HepG2 (cell line): Measurements from ENCODE around the gene ZNF691. TPM values are rescaled to one million over a fixed set of nuclear protein-coding genes. Genes with fewer than 3 reads are reported as not detected.

Experiments
- FOXO1 ChIP-seq: sonication (generic); formaldehyde crosslinking; IDR thresholded peaks from 2 replicates; pipeline ENCODE4 v1.4.0; 2020; ENCODE audit warnings: missing genetic modification reagents
- HDAC1 ChIP-seq: sonication (generic); formaldehyde crosslinking; IDR thresholded peaks from 2 replicates; pipeline ENCODE4 v1.5.1; 2020; ENCODE audit warnings: mild to moderate bottlenecking, missing genetic modification reagents
- IKZF1 ChIP-seq: fragments of 450-650 bp; IDR thresholded peaks from 2 replicates; pipeline ENCODE4 v1.7.1; 2016
- KDM5A ChIP-seq: fragments of 200-600 bp; sonication (generic); IDR thresholded peaks from 2 replicates; pipeline ENCODE4 v1.7.0; 2018; ENCODE audit warnings: antibody characterized with exemption, mild to moderate bottlenecking, low read length, borderline replicate concordance
- MED1 ChIP-seq: sonication (generic); formaldehyde crosslinking; IDR thresholded peaks from 2 replicates; pipeline ENCODE4 v1.4.0; 2020; ENCODE audit warnings: missing genetic modification reagents
- NFE2L1 ChIP-seq: sonication (generic); formaldehyde crosslinking; IDR thresholded peaks from 2 replicates; pipeline ENCODE4 v1.4.0; 2020; ENCODE audit warnings: missing genetic modification reagents, mild to moderate bottlenecking, borderline replicate concordance
- NRL ChIP-seq: sonication (generic); formaldehyde crosslinking; IDR thresholded peaks from 2 replicates; pipeline ENCODE4 v1.5.0; 2020; ENCODE audit warnings: missing genetic modification reagents, mild to moderate bottlenecking, moderate library complexity, borderline replicate concordance
- SIX1 ChIP-seq: sonication (generic); formaldehyde crosslinking; IDR thresholded peaks from 2 replicates; pipeline ENCODE4 v1.4.0; 2020; ENCODE audit warnings: missing genetic modification reagents, borderline replicate concordance
- SMYD3 ChIP-seq: sonication (generic); formaldehyde crosslinking; IDR thresholded peaks from 2 replicates; pipeline ENCODE4 v1.8.1; 2023; ENCODE audit warnings: mild to moderate bottlenecking, missing genetic modification reagents
- TGIF2 ChIP-seq: IDR thresholded peaks from 2 replicates; pipeline ENCODE4 v1.6.1; 2016; ENCODE audit warnings: control low read depth, missing compliant biosample characterization
- TOE1 ChIP-seq: sonication (generic); formaldehyde crosslinking; IDR thresholded peaks from 2 replicates; pipeline ENCODE4 v1.4.0; 2020; ENCODE audit warnings: mild to moderate bottlenecking, missing genetic modification reagents
- ZBTB2 ChIP-seq: sonication (generic); formaldehyde crosslinking; IDR thresholded peaks from 2 replicates; pipeline ENCODE4 v1.8.0; 2022; ENCODE audit warnings: low read depth, missing genetic modification reagents
- ZFY ChIP-seq: sonication (generic); formaldehyde crosslinking; IDR thresholded peaks from 2 replicates; pipeline ENCODE4 v1.4.0; 2020; ENCODE audit warnings: missing genetic modification reagents
- ZNF30 ChIP-seq: sonication (generic); formaldehyde crosslinking; IDR thresholded peaks from 2 replicates; pipeline ENCODE4 v1.5.0; 2020; ENCODE audit warnings: mild to moderate bottlenecking, missing genetic modification reagents
- ZNF773 ChIP-seq: sonication (generic); formaldehyde crosslinking; IDR thresholded peaks from 2 replicates; pipeline ENCODE4 v1.4.0; 2020; ENCODE audit warnings: missing genetic modification reagents, borderline replicate concordance
- polyA plus RNA-seq, 8 experiments: library from polyadenylated mRNA; depleted of rRNA in 3 of 8; stranded (reverse) in 7 of 8; unstranded in 1 of 8; fragments of >200 nt; fragmentation: Illumina TruSeq in 4 of 8; extraction: Trizol in 4 of 8; gene quantifications; 2 replicates each; pipeline versions ENCODE4 v1.2.1 to v1.2.3, GENCODE V29; 2011 to 2016; ENCODE audit warnings: low read depth in 4 of 8, missing spikeins in 1 of 8, mixed read lengths in 1 of 8; ENCODE audit not compliant: insufficient read depth in 1 of 8
- total RNA-seq, 5 experiments: library from RNA; depleted of rRNA; stranded (reverse); fragments of >200 nt; fragmentation: Illumina TruSeq; extraction: Trizol; gene quantifications; 2 replicates each; pipeline ENCODE4 v1.2.3, GENCODE V29; 2016; ENCODE audit warnings: low read depth in 1 of 5
- TF ChIP-seq, protein P1 (sequence below), 2 experiments: IDR thresholded peaks; 2 replicates each; pipeline ENCODE4 v1.6.1; 2011 to 2012; ENCODE audit warnings: low read length in 2 of 2, borderline replicate concordance in 1 of 2, low read depth in 1 of 2, mild to moderate bottlenecking in 1 of 2, moderate library complexity in 1 of 2

Gene ZNF691
- total and polyA plus RNA-seq, 2 of the 13 experiments (the other 11 are each of a cell fraction or from before 2014, with no cell fraction given): 7.6 to 7.8 TPM

- TF ChIP-seq, protein P1, sequence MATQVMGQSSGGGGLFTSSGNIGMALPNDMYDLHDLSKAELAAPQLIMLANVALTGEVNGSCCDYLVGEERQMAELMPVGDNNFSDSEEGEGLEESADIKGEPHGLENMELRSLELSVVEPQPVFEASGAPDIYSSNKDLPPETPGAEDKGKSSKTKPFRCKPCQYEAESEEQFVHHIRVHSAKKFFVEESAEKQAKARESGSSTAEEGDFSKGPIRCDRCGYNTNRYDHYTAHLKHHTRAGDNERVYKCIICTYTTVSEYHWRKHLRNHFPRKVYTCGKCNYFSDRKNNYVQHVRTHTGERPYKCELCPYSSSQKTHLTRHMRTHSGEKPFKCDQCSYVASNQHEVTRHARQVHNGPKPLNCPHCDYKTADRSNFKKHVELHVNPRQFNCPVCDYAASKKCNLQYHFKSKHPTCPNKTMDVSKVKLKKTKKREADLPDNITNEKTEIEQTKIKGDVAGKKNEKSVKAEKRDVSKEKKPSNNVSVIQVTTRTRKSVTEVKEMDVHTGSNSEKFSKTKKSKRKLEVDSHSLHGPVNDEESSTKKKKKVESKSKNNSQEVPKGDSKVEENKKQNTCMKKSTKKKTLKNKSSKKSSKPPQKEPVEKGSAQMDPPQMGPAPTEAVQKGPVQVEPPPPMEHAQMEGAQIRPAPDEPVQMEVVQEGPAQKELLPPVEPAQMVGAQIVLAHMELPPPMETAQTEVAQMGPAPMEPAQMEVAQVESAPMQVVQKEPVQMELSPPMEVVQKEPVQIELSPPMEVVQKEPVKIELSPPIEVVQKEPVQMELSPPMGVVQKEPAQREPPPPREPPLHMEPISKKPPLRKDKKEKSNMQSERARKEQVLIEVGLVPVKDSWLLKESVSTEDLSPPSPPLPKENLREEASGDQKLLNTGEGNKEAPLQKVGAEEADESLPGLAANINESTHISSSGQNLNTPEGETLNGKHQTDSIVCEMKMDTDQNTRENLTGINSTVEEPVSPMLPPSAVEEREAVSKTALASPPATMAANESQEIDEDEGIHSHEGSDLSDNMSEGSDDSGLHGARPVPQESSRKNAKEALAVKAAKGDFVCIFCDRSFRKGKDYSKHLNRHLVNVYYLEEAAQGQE (IDR thresholded peaks at IDR 0.05; ENCODE audit: borderline replicate concordance in 1 of 2, low read depth in 1 of 2, low read length in 2 of 2): 0 out of 4 replicates have a peak, but pooled peaks of 1 of the 2 experiments have one; percentile 23
- TF ChIP-seq SMYD3 (CRISPR knock-in tag): no peak
- TF ChIP-seq ZNF773: peak; percentile 42; the same call in 1 of the 2 replicates
- no peak for TF ChIP-seq NFE2L1 (CRISPR knock-in tag)
- no peak for TF ChIP-seq KDM5A
- no peak for TF ChIP-seq ZNF30 (CRISPR knock-in tag)
- TF ChIP-seq HDAC1: peak; percentile 77
- TF ChIP-seq SIX1 (CRISPR knock-in tag): no peak
- TF ChIP-seq IKZF1: no peak
- no peak for TF ChIP-seq FOXO1 (CRISPR knock-in tag)
- TF ChIP-seq ZBTB2 (CRISPR knock-in tag): no peak
- no peak for TF ChIP-seq TGIF2 (CRISPR knock-in tag)
- no peak for TF ChIP-seq MED1 (CRISPR knock-in tag)
- TF ChIP-seq TOE1 (CRISPR knock-in tag): no peak
- TF ChIP-seq ZFY (CRISPR knock-in tag): peak; percentile 93
- peak; percentile 74; the same call in 1 of the 2 replicates for TF ChIP-seq NRL
Measured at GRCh38 chr1:42846257-42847110, at the start of gene ZNF691 (continued).
